SKM-1 treated with dmso at 0.1 percent for 144 hours (cell line): ENCODE measurements around the gene PYGM.

Experiments
- DNase-seq: peaks from one replicate; lab custom pipeline; 2025; ENCODE audit not compliant: unreplicated experiment; lab: John Stamatoyannopoulos, UW

The PYGM gene

DNA sequence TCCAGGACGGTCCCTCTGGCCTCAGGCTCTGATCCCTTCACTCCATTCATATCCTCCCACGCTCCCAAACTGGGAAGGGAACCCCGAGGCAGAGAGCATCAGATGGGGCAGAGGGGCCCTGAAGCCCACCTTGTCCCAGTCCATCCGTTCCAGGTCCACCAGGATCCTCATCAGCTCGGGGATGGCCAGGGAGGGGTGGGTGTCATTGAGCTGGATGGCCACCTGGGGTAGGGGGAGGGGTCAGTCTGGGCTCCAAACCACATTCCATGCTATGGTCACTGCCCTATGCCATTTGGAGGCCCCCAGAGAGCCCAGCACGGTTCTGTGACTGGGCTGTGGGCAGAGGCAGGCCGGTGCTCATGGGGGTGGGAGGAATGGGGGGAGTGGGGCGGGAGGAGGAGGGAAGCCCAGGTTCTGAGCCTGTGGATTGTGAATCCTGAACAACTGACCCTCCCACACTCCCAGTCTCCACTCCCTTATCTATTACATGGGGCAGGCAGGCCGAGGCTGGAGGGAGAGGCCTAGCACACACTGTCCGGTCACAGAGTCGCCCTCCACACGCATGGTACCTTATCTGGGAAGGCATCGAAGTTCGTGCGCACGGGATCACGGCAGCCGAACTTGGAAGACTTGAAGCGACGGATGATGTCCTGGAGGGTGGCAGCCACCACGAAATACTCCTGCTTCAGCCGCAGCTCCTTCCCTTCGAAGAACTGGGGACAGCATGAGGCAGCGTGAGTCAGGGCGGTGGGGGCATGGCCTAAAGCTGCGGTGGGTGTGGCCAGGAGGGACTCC lies 5.5 kb downstream of the PYGM start:
- DNase-seq, result no peak

DNA sequence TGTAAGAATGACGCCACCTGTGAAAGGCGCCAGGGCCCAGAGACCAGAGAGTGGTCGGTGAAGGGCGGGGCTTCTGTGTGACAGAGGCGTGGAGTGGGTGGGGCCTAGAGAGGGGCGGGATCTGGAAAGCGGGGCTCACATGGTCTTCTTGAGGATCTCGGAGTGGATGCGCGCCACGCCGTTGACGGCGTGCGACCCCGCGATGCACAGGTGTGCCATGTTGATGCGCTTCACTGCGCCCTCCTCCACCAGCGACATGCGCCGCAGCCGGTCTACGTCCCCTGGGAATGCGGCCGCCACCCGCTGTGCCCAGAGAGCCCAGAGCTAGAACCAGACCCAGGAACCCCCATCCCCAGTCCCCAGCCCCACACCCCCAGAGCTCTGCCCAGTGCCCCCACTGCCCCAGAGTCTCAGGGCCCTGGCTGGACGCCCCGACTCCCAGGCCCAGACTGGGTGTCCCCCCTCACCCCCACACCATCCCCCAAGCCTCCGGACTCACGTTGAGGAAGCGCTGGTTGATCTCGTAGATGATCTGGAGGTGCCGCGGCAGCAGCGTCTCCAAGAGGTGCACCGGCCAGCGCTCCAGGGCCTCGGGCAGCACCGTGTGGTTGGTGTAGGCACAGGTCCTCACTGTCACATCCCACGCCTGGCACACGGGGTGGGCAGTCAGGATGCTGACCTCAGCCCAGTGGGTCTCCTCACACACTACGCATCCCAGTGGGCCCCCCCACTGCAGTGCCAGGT lies 6.2 kb downstream of the PYGM start:
- DNase-seq, result no peak

GRCh38 chr11:64753019-64753379 lies 6.8 kb downstream of the PYGM start:
- no peak for DNase-seq

GRCh38 chr11:64752175-64752970 lies 7.4 kb downstream of the PYGM start:
- no peak for DNase-seq

DNA sequence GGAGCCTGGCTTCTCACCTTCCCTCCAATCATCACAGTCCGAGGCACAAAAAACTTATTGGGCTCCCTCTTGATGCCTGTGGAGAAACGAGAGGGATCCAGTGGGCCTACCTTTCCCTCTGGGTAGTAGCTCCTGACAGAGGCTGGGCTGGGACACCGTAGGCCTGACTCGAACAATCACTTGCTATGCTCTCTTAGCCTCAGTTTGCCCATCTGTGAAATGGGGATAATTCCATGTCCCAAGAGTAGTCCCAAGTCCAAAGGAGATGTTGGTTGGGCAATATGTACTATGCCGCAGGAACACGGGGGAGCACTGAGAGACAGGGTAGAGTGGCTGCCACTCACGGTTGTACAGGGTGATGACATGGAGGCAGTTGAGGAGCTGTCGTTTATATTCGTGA lies 8.2 kb downstream of the PYGM start:
- DNase-seq, result no peak

- no peak for DNase-seq
Observed at GRCh38 chr11:64751136-64751535, 8.6 kb downstream of the PYGM start.

DNA sequence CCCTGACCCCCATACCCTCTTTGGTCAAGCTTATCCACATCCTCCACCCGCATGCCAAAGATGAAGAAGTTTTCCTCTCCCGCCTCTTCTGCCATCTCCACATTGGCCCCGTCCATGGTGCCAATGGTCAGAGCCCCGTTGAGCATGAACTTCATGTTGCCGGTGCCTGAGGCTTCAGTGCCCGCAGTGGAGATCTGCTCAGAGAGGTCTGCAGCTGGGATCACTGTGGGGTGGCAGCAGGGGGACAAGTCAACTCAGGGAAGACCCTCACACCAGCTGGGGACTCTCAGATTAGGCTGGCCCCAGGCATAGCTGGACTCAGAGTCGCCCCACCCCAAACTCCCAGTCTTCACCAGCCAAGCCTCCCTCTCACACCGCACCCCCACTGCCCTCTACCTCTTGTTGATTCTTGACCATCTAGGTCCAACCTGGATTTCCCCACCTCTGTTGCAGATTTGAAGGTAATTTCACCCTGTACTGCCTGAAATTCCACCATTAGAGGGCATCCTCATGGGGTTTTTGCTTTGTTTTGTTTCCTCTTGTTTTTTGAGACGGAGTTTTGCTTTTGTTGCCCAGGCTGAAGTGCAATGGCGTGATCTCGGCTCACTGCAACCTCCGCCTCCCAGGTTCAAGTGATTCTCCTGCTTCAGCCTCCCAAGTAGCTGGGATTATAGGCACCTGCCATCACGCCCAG lies 9.3 kb downstream of the PYGM start:
- no peak for DNase-seq

DNA sequence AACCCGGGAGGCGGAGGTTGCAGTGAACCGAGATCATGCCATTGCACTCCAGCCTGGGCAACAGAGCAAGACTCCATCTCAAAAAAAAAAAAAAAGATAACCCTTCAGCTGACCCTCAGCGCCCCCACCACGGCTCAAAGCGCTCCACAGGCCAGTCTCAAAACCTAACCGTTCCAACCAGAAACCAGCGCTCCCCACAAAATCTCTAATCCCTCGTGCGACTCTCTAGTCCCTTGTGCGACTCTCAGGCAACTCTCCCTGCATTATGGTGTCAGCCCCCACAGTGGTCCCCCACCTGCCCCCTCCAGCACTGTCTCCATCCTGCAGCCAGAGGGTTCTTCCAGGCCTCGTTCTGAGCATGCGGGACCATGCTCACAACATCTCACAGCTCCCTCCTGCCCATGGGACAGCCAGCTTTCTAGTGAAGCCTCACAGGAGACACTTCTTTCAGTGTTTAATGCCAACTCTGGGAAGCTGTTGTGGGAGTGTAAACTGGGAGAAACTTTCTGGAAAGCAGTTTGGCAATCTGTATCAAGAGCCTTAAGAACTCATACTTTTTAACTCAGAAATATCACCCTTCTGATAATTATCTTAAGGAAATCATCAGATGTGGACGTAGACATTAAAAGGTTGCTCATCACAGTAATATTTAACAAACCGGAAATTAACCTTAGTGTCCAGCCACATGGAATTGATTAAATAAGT lies 11.7 kb downstream of the PYGM start:
- DNase-seq, result no peak

- no peak for DNase-seq
Observed at GRCh38 chr11:64746486-64746885, 13.3 kb downstream of the PYGM start.

DNA sequence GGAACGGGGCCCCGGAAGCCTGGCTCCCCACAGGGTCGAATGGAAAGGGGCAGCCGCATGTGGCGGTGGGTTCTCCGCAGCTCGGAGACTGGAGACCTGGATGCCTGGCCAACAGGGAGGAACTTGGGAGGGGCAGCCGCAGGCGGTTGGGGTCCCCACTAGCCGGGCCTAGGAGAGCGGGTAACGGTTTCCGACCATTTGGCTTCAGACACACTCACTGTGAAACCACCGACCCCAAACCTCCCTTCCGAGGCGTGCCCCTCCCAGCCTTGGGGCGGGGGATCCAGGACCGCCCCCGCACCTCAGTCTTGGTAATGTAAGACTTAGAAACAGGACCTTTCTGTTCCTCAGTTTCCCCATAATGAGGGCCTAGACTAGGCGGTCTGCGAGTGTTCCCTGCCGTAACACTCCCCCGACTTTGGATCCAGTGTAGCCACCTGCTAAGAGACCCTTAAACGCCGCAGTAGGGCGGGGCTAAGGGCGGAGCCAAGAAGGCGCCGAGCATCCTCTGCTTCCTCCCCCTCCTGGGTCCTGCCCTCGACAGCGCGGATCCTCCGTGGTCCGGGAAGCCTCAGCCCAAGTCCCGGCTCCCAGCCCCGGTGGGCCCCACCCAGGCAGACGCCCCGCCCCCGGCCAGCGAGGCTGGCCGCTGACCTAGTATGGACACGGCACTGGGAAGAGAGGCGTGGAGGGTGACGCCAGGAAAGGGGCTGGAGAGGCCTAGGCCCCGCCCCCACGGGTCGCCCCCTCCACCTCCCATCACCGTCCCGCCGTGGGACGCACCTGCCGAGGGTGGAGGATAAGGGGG lies 14.0 kb downstream of the PYGM start:
- no peak for DNase-seq

GRCh38 chr11:64745189-64745520 lies 14.6 kb downstream of the PYGM start:
- peak; percentile 86 for DNase-seq

GRCh38 chr11:64744544-64745188 lies 15.1 kb downstream of the PYGM start:
- no peak for DNase-seq

GRCh38 chr11:64743591-64744543 lies 15.9 kb downstream of the PYGM start, which contains the start of gene RASGRP2:
Gene RASGRP2 (minus strand): TSS chr11:64744142. CDS start chr11:64742866, 1,276 bp downstream.
- DNase-seq, result peak; percentile 76

DNA sequence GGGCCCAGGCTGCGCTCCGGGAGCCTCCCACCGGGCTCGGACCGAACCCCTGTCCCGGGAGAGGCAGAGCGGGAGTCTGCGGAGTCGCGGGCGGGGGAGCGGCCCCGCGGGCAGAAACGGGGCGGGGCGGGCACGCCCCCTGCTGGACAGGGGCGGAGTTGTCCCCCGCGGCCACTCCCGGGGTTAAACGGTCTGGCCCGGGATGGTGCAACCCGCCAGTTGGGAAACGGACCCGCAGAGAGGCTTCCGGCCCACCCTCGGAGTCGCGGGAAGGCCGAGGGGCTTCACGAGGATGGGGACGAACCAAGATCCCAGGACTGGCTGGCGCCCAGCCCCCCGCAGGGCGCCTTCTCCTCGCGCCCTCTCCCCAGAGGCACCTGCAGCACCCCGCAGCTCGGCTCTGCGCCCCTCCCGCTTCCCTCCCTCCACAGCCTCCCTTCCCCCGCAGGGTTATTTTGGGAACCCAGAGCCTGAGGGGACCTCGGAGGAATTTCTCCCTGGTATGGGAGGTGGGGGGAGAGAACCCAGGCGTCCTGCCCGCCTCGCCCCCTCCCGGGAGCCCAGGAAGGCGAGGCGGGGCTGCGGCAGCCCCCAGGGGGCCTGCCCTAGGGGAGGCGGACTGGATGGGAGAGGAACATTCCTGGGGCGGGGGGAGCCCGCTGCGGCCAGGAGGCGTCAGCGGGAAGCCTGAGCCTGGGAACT lies 16.7 kb downstream of the PYGM start:
- DNase-seq, result peak; percentile 78

DNA sequence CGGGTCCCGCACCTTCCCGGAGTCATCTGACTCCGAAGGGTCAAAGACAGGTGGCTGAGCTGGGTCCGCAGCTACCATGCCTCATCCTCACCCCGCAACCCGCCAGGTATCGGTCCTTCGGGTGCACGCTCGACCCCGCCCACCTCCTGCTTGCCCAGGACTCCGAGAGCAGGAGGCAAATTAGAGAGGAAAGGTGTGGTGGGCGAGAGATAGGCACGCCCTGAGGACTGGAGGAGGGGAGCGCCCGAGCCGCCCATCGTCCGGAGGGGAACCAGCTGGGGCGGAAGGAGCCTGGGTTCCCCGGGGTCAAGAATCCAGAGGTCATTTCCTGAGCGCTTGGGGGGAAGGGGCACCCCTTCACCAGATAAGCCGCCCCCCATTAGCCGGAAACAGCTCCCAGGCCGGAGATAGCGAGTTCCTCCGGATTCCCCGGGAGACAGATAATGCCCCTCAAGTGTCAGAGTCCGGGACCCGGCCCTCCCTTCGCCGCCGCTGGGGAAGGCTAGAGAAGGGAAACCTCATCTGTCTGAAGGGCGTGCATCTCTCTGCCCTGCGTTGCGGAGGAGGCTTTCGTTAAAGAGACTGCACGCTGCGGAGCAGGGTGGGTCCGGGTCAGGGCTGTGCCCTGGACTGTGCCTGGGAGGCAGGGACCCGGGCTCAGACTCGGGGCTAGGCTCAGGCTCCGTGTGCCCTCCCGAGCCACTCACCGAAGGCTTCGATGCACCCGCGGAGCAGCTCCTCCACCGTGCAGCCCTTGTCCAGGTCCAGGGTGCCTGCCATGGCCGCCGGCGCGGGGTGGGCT lies 17.5 kb downstream of the PYGM start:
- no peak for DNase-seq

DNA sequence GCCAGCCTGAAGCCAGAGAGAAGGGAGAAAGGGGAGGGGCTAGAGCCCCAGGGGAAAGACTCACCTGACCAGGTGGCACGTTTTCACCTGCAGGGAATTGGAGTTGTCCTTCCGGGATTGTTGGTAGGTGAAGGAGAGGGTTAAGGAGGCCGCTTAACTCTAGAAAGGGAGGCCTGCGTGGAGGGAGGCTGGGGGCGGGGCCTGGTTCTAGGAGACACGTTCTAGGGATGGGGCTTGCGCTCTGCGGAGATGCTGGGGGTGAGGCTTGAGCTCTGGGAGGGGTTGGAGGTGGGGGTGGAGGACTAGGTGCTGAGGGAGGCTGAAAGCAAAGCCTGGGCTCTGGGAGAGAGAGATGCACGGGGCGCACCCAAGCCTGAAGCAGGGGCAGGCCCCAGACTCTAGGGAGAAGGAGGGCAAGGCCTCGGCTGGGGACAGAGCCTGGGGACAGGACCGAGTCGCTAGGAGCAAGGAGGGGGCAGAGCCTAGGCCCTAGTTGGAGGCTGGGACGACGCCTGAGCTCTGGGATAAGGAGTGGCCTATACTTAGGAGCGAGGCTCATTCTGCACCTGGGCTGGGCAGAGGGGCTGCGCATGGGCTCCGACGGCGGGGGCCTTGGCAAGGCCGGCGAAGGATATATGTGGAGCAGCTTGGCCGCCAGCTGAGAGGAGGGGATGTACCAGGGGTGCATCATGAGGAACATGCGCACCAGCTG lies 18.2 kb downstream of the PYGM start:
- DNase-seq, result no peak
